8988T (cell line): ENCODE data around the gene SLC9B2.
"Not testable (repeated sequence)": the region's sequence is repeated elsewhere in the genome, so short reads cannot be mapped to it uniquely, and the experiment has no call there.

Source experiments
- DNase-seq: peaks from one replicate; pipeline ENCODE4 v3.0.0; 2011

The SLC9B2 gene

GRCh38 chr4:103018391-103019307, 57.9 kb downstream of the SLC9B2 start:
- DNase-seq = no peak

DNA sequence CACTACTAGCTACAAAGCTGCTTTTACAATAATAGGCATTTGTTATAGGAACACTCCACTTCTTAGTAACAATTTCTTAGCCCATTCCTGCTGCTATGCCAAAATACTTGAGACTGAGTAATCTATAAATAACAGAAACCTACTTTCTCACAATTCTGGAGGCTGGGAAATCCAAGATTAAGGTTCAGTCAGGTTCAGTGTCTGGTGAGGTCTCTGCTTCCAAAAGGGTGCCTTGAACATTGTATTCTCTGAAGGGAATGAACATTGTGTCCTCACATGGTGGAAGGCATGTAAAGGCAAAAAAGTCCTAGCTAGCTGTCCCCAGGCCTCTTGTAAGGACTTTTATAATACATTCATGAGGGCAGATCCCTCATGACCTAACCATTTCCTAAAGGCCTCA, 64.0 kb downstream of the SLC9B2 start:
- no peak for DNase-seq

- no peak for DNase-seq
Measured at GRCh38 chr4:103012060-103012459, 64.5 kb downstream of the SLC9B2 start.

DNA sequence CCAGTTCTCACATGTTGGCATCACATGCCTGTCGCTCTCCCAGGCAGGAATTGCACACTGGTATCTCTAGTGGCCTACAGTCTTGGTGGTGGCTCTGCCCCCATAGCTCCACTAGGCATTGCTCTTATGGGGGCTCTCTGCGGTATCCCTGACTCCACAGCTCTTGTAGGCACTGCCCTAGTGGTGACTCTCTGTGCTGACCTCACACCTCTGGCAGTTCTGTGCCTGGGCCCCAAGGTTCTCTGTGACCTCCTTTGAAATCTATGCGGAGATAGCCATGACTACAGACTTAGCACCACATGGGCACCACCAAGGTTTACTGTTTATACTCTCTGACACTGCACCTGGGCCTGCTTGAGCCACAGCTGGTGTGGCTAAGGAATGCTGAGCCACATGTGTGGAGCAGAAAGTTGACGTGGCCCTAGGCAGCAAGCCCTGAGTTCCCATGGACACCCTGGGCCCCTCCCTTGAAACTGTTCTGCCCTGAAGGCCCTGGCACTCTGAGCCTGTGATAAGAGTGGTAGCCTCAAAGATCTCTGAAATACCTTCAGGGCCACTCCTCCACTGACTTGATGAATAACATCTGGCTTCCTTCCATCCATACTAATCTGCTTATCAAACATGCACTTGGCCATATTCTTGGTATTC, 65.1 kb downstream of the SLC9B2 start:
- no peak for DNase-seq

DNA sequence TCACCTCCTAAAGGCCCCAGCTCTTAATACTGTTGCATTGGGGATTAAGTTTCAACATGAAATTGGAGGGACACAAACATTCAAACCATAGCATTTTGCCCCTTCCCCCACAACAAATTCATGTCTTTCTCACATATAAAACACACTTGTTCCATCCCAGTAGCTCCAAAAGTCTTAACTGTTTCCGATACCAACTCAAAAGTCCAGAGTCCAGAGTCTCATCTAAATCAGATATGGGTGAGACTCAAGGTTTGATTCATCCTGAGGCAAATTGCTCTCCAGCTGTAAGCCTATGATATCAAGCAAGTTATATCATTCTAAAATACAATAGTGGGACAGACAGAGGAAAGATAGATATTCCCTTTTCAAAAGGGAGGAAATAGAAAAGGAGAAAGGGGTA, 65.8 kb downstream of the SLC9B2 start:
- DNase-seq = no peak

GRCh38 chr4:103008875-103009729, 67.5 kb downstream of the SLC9B2 start:
- DNase-seq = no peak

DNA sequence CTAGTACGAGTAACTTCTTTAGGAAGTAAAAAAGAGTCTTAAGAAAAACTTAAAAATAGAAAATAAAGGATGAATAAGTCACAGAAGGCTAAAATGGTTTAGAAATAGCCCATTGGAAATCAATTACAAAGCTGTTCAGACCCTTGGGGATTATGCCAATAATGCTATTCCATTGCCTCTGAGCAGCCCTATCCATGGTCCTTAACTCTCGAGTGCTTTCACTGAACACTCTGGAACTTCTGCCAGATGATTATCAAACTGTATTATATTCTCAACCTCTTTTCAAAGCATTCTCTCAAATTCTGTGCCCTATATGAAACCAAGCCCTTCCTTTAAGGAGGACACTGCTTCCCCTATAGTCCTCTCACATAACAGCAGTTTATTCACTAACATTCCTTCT, 74.0 kb downstream of the SLC9B2 start:
- DNase-seq = no peak

- DNase-seq = no peak
Measured at GRCh38 chr4:102994803-102995202, 81.8 kb downstream of the SLC9B2 start.

DNA sequence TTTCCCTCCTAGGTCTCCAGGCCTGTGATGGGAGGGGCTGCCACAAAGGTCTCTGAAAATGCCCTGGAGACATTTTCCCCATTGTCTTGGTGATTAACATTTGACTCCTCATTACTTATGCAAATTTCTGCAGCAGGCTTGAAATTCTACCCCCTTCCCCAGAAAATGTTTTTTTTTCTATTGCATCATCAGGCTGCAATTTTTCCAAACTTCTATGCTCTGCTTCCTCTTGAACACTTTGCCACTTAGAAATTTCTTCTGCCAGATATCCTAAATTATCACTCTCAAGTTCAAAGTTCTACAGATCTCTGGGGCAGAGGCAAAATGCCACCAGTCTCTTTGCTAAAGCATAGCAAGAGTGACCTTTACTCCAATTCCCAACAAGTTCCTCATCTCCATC, 82.6 kb downstream of the SLC9B2 start:
- not testable (repeated sequence) for DNase-seq

DNA sequence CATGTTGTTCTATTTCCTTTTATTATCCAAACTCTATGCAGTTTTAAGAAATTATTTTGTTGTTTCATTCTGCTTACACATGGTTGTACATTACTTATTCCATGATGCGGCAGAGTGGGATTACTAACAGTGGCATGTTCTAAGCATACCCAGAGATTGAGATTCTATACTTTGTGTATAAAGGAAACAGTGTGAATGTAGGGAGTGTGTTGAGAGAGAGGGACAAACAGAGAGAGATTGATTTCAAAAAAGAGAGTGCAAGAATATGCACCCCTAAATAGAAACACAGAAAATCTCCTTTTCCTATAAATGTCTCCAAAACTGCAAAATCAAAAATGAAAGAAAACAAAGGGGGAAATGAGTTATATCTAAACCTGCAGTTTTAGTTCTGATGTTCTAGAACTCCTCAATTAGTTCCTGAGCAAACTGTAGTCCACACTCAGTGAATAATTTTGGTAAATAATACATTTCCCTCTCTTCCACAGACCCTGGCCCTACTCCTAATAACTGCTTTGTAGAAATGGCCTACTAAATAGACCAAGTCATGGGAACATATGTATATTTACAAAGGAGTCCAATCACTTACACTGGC, 88.0 kb downstream of the SLC9B2 start:
- no peak for DNase-seq

DNA sequence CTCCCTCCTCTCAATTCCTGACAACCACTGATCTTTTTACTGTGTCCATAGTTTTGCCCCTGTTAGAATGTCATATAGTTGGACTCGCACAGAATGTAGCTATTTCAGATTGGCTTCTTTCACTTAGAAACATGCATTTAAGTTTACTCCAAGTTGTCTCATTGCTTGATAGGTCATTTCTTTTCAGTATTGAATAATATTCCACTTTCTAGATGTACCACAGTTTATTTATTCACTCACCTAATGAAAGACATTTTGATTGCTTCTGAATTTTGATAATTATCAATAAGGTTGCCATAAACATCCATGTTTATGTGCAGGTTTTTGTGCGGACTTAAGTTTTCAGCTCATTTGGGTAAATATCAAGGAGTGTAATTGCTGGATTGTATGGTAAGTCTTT, 95.6 kb downstream of the SLC9B2 start:
- no peak for DNase-seq
